Cardiac fibroblast (primary cell): Measurements from ENCODE around the gene S100A14.
"Not testable (repeated sequence)": the region's sequence is repeated elsewhere in the genome, so short reads cannot be mapped to it uniquely, and the experiment has no call there.

Experiments
- DNase-seq, 2 donors: peaks; one replicate each; pipeline versions ENCODE4 v3.0.0 to v3.0.0-alpha.2; 2010; ENCODE audit warnings: low read depth in 2 of 2
- H3K4me3 ChIP-seq, 2 donors: replicated peaks in 1 of 2; 1 replicate in 1 of 2; 2 replicates in 1 of 2; pipeline ENCODE4 v1.5.1; 2011; ENCODE audit warnings: low read depth in 2 of 2, low read length in 2 of 2, mild to moderate bottlenecking in 2 of 2, moderate library complexity in 1 of 2
- TF ChIP-seq, protein P1 (sequence below): IDR thresholded peaks from one replicate; pipeline ENCODE4 v1.5.1; 2011; ENCODE audit warnings: low read depth, mild to moderate bottlenecking, low read length, inconsistent platforms

Gene S100A14

DNA sequence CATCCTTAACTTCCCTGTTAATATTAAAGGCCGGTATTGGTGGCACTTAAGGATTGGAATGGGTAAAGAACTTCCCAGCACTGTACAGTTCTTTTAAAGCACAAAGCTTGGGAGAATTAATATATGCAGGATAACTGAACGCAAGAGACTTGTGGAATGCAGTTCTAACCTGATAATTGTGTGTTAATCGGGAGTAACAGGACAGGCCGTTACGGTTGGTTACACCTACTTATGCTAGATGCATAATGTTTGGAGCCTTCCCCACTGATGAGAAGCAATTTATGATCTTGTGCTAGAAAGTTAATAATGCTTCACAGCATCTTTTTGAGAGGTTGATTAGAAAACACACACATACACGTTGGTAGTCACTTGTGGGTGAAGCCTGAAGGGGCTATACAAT lies 24.7 kb upstream of the S100A14 start:
- H3K4me3 ChIP-seq: no peak overlapping the region
- no peak for DNase-seq
- TF ChIP-seq, protein P1, sequence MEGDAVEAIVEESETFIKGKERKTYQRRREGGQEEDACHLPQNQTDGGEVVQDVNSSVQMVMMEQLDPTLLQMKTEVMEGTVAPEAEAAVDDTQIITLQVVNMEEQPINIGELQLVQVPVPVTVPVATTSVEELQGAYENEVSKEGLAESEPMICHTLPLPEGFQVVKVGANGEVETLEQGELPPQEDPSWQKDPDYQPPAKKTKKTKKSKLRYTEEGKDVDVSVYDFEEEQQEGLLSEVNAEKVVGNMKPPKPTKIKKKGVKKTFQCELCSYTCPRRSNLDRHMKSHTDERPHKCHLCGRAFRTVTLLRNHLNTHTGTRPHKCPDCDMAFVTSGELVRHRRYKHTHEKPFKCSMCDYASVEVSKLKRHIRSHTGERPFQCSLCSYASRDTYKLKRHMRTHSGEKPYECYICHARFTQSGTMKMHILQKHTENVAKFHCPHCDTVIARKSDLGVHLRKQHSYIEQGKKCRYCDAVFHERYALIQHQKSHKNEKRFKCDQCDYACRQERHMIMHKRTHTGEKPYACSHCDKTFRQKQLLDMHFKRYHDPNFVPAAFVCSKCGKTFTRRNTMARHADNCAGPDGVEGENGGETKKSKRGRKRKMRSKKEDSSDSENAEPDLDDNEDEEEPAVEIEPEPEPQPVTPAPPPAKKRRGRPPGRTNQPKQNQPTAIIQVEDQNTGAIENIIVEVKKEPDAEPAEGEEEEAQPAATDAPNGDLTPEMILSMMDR: no peak

GRCh38 chr1:153640213-153640612 lies 24.1 kb upstream of the S100A14 start:
- not testable (repeated sequence) for H3K4me3 ChIP-seq, DNase-seq

DNA sequence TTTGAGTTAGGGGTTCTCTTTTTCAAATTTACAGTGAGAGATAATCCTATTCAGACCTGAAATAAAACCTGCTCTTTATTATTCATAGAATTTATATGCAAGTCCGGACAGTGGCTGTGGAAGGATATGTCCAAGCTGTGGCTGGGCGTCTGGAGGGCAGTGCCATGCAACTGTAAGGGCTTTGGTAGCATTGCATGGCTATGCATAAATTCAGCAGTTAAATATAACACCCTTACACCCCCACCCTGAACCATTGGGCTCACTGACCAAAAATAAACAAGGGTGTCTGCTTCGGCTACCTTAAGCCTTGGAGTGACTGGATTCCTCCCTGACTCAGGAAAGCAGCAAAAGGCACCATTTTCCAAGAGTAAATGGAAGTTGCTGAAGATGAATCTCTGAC lies 23.2 kb upstream of the S100A14 start:
- TF ChIP-seq, protein P1: no peak
- H3K4me3 ChIP-seq: no peak overlapping the region
- no peak for DNase-seq

DNA sequence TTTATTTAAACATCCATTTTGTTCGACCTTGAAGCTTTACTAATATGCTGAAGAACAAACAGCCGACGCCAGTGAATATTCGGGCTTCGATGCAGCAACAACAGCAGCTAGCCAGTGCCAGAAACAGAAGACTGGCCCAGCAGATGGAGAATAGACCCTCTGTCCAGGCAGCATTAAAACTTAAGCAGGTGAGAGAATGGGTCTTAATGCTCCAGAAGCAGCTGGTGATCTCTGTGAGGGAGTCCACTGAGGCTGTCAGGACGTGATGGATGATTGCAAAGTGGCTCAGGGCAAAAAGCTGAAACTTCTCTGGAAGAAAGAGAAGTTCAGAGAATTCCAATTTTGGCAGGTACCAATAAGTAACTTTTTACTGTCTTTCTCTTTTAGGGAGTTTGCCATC lies 22.1 kb upstream of the S100A14 start:
- DNase-seq: no peak
- TF ChIP-seq, protein P1: no peak
- H3K4me3 ChIP-seq: no peak overlapping the region

DNA sequence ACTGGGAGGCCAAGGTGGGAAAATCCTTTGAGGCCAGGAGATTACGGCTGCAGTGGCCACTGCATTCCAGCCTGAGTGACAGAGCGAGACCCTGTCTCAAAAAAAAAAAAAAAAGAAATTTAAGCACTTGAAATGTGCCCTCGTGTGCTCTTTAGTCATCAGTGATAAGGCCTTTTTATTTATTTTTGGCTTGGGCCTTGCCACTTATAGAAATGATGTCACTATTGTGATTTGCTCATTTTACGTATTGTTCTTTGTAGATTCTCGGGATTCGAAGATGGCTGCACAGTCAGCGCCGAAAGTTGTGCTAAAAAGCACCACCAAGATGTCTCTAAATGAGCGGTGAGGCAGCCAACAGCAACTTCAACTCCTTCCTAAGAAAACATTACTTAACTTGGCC lies 20.2 kb upstream of the S100A14 start:
- TF ChIP-seq, protein P1: no peak
- no peak overlapping the region for H3K4me3 ChIP-seq
- no peak for DNase-seq

DNA sequence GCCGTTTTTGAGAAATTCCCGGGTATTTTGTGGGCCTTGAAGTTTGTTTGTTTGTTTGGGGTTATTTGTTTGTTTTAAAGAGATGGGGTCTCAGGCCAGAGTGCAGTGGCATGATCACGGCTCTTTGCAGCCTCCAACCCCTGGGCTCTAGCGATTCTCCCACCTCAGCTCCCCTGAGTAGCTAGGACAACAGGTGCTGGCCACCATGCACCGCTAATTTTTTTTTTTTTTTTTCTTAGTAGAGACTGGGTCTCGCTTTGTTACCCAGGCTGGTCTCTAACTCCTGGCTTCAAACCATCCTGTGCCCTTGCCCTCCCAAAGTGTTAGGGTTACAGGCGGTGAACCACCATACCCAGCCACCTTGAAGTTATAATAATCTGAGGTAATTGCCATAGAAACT lies 19.7 kb upstream of the S100A14 start:
- H3K4me3 ChIP-seq: no peak overlapping the region

DNA sequence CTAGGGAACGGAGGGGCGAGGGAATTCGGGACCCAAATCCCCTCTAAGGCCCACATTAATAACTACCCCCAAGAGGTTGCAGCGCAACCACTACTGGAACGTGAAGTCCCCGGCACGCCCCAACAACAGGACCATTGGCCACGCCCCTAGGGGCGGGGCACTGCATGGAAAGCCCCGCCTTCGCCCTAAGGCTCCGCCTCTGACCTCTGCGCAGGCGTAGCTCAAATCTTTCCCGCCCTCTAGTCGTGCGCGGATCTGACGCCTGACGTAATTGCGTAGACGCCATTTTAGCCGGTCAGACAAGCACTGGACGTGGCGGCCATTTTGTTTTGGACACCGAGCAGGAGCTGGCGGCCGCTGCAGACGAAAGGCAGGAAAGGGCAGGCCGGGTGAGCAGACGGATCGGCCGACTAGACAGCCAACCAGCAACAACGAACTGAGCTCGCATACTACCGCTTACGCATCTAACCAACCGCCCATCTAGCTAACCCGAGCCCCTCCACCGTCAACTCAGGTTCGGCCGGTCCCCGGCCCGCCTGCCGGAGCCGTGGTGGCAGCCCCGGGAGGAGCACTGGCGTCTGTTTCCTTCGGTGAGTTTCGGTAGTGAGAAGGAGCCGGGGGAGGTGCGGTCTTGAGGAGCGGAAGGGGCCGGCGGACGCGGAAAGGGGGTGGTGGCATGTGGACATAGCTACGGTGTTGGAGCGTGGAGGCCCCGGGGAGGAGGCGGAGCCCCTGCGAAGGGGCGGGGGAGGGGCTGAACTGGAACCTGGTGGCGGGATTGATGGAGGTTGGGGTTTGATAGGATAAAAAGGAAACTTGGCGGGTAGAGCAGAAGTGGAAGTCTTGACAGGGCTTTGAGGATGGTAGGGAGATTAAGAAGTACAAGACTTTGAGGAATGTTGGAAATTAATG lies 17.9 kb upstream of the S100A14 start, which contains the start of gene CHTOP:
Gene CHTOP (plus strand): TSS at position 313 of the 912 bp plus-strand sequence. CDS start 2,523 bp downstream, outside the sequence.
- DNase-seq: peak; percentile 99
- TF ChIP-seq, protein P1: no peak
- peak within 1 kb of the TSS; percentile 91 to 100 for H3K4me3 ChIP-seq

More for the DNA sequence above, 19.7 kb upstream of the S100A14 start:
- no peak for DNase-seq
- TF ChIP-seq, protein P1: no peak
